ENCODE results near the gene ADARB1. TPM values are rescaled to one million over a fixed set of nuclear protein-coding genes. Genes with fewer than 3 reads are reported as not detected.

ADARB1 gene
- total RNA-seq, 4 donors from 2014 or later: 6.8 to 32.2 (median 17.3) TPM

DNA sequence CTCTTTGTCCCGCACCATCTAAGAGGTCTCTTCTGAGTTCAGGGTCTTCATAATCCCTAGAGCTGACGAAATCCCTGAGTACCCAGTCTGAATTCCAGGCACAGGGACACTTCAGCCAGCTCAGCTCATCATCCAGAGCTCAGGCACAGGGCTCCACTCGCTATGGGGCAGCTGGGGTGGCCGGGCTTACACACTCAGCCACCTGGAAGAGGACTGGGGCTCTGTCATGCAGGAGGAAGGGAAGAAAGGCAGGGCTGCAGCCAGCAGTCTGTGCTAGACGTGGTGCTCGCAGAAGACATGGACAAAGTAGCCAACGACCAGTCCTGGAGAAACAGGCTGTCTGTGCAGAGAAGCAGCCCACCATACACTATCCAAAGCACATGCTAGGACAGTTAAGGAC lies 124.8 kb downstream of the ADARB1 start:
- TF ChIP-seq POLR2A (IDR thresholded peaks at IDR 0.05) (no peak), POLR2AphosphoS5 (IDR thresholded peaks at IDR 0.05) (no peak), EP300 (IDR thresholded peaks at IDR 0.05; ENCODE audit: low read depth) (no peak)
- TF ChIP-seq, protein P1, sequence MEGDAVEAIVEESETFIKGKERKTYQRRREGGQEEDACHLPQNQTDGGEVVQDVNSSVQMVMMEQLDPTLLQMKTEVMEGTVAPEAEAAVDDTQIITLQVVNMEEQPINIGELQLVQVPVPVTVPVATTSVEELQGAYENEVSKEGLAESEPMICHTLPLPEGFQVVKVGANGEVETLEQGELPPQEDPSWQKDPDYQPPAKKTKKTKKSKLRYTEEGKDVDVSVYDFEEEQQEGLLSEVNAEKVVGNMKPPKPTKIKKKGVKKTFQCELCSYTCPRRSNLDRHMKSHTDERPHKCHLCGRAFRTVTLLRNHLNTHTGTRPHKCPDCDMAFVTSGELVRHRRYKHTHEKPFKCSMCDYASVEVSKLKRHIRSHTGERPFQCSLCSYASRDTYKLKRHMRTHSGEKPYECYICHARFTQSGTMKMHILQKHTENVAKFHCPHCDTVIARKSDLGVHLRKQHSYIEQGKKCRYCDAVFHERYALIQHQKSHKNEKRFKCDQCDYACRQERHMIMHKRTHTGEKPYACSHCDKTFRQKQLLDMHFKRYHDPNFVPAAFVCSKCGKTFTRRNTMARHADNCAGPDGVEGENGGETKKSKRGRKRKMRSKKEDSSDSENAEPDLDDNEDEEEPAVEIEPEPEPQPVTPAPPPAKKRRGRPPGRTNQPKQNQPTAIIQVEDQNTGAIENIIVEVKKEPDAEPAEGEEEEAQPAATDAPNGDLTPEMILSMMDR (IDR thresholded peaks at IDR 0.05): no peak
- H3K4me3 ChIP-seq: no peak overlapping the region
- no peaks in the 10 kb centered on the region for H3K9me3 ChIP-seq
- H3K4me1 ChIP-seq: no peaks in the 10 kb centered on the region
- in situ Hi-C loops (cut with MboI; ENCODE audit: low pct_ligation_motif_present in 1 of 4, low pct_unique_long_range_greater_than_20kb in 1 of 4, low sequenced_read_pairs in 3 of 4): no loop called here
- intact Hi-C loops (cut with DNase I; ENCODE audit: low total_unique reads): no loop called here
- no peak for DNase-seq
- no peaks in the 10 kb centered on the region for H3K27me3 ChIP-seq
- H3K27ac ChIP-seq: no peak overlapping the region
- H3K36me3 ChIP-seq: no peaks in the 10 kb centered on the region
- WGBS, 2 donors (ENCODE audit: low coverage in 1 of 2): 83 to 94% methylated on average over 3 to 7 of the region's 7 CpGs

DNA sequence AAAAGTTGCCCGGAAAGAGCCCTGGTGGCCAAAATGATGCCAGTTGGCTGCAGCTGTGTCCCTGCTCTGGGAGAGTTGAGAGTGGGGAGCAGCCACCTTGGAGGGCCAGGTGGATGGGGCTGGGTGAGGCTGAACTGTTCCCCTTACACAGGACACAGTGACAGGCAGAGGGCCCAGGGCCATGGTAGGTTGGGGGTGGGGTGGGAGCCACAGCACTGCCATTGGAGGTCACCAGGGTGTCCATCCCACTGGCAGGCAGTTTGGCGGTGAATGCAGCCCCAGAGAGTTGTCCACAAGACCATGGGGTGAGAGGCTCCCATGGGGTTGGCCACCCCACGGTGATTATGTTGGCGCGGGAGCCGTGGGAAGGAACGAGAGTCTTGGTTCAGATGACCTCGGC lies 125.7 kb downstream of the ADARB1 start:
- Histone ChIP-seq H3K9me3 (no peaks in the 10 kb centered on the region), H3K4me3 (no peak overlapping the region), H3K4me1 (no peaks in the 10 kb centered on the region), H3K36me3 (no peaks in the 10 kb centered on the region), H3K27ac (no peak overlapping the region), H3K27me3 (no peaks in the 10 kb centered on the region)
- intact Hi-C loops (cut with DNase I; ENCODE audit: low total_unique reads) (no loop called here), in situ Hi-C loops (cut with MboI; ENCODE audit: low pct_ligation_motif_present in 1 of 4, low pct_unique_long_range_greater_than_20kb in 1 of 4, low sequenced_read_pairs in 3 of 4) (no loop called here)
- TF ChIP-seq EP300 (IDR thresholded peaks at IDR 0.05; ENCODE audit: low read depth): no peak
- TF ChIP-seq POLR2AphosphoS5 (IDR thresholded peaks at IDR 0.05): no peak
- TF ChIP-seq, protein P1 (IDR thresholded peaks at IDR 0.05): no peak
- no peak for TF ChIP-seq POLR2A (IDR thresholded peaks at IDR 0.05)
- no peak for DNase-seq
- WGBS, 2 donors (ENCODE audit: low coverage in 1 of 2): 96% methylated on average over 8 of the region's 8 CpGs; no CpG with 5 or more reads in 1 of the 2 donors

DNA sequence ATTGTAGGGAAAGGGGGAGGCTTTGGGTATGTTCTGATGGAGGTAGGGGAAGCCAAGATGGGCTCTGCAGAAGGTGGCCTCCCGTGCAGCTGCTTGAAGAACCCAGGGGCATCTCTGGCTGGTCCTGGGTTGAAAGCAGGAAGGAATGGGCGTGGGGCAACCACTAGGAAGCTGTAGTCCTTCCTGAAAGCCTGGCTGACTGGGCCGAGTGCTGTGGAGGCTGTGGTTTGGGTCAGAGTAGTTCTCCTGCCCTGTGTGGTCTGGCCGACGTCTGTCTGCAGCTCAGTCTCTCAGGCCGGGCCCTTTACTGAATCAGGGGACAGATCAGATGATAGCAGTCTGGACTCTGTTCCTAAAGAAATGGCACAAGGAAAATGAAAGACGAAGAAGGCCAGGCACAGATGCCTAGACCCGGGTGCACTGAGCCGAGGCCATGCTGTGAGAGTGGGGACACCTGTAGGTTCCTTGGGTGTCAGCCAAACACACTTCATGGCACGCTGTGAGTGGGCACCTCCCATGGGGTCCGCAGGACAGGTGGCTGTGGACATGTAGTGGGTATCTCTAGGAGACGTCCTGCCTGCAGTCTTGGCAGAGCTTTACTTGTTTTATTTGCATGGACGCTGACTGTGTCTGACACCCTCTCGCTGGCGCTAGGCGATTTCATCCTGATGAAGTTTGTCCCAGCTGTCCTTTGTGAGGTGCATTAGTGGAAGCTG lies 126.4 kb downstream of the ADARB1 start:
- no peaks in the 10 kb centered on the region for H3K27me3 ChIP-seq
- H3K4me1 ChIP-seq: no peaks in the 10 kb centered on the region
- in situ Hi-C loops (cut with MboI; ENCODE audit: low pct_ligation_motif_present in 1 of 4, low pct_unique_long_range_greater_than_20kb in 1 of 4, low sequenced_read_pairs in 3 of 4) (no loop called here), intact Hi-C loops (cut with DNase I; ENCODE audit: low total_unique reads) (no loop called here)
- no peak for TF ChIP-seq POLR2A (IDR thresholded peaks at IDR 0.05)
- TF ChIP-seq POLR2AphosphoS5 (IDR thresholded peaks at IDR 0.05): no peak
- TF ChIP-seq, protein P1 (IDR thresholded peaks at IDR 0.05): no peak
- no peak for TF ChIP-seq EP300 (IDR thresholded peaks at IDR 0.05; ENCODE audit: low read depth)
- DNase-seq: no peak
- H3K27ac ChIP-seq: no peak overlapping the region
- H3K4me3 ChIP-seq: no peak overlapping the region
- WGBS, 2 donors (ENCODE audit: low coverage in 1 of 2): 79 to 81% methylated on average over 5 to 14 of the region's 16 CpGs
- H3K36me3 ChIP-seq: no peaks in the 10 kb centered on the region
- H3K9me3 ChIP-seq: no peaks in the 10 kb centered on the region

DNA sequence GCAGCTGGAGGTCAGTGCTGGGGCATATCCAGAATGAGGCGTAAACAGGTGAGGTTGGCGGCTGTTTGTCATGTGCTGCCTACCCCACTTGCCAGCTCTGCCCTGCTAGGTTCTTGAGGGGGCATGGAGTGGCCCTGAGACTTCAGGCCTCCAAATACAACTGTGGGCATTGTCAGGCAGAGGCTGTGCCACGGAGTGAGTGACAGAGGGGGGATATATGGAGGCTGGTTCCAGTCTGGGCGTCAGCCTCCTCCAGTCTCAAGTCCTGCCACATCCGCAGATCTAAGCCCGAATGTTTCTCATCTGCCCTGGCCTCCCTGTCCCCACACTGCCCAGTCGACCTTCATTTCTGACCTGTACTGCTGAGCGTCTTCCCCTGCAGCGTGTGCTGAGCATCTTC lies 128.0 kb downstream of the ADARB1 start:
- 90 to 100% methylated on average over 1 to 9 of the region's 9 CpGs for WGBS, 2 donors (ENCODE audit: low coverage in 1 of 2)
- in situ Hi-C loops (cut with MboI; ENCODE audit: low pct_ligation_motif_present in 1 of 4, low pct_unique_long_range_greater_than_20kb in 1 of 4, low sequenced_read_pairs in 3 of 4): no loop called here
- no peaks in the 10 kb centered on the region for H3K27me3 ChIP-seq
- TF ChIP-seq, protein P1 (IDR thresholded peaks at IDR 0.05): no peak
- no peak for TF ChIP-seq POLR2A (IDR thresholded peaks at IDR 0.05)
- no peak for TF ChIP-seq POLR2AphosphoS5 (IDR thresholded peaks at IDR 0.05)
- no peak for TF ChIP-seq EP300 (IDR thresholded peaks at IDR 0.05; ENCODE audit: low read depth)
- intact Hi-C loops (cut with DNase I; ENCODE audit: low total_unique reads): no loop called here
- no peaks in the 10 kb centered on the region for H3K4me1 ChIP-seq
- no peak overlapping the region for H3K27ac ChIP-seq
- DNase-seq: no peak
- H3K4me3 ChIP-seq: no peak overlapping the region
- no peaks in the 10 kb centered on the region for H3K36me3 ChIP-seq
- H3K9me3 ChIP-seq: no peaks in the 10 kb centered on the region

Measured in transverse colon (tissue), 4 donors.